GM08714 (cell line): ENCODE measurements around the gene PRICKLE1.

Experiments
- H3K4me3 ChIP-seq: fragments of 200-500 bp; sonication (Bioruptor generic); 2 replicates; pipeline ENCODE4 v1.5.1; 2014; ENCODE audit warnings: mild to moderate bottlenecking, low read length, inconsistent platforms
- ZNF274 ChIP-seq: IDR thresholded peaks from 2 replicates; pipeline ENCODE4 v1.6.1; 2012; ENCODE audit warnings: mild to moderate bottlenecking, low read depth, low read length

The PRICKLE1 gene

GRCh38 chr12:42409471-42409870 is 180.1 kb downstream of the PRICKLE1 start:
- TF ChIP-seq ZNF274, result no peak
- no peak overlapping the region for H3K4me3 ChIP-seq

GRCh38 chr12:42407306-42407705 is 182.2 kb downstream of the PRICKLE1 start:
- no peak for TF ChIP-seq ZNF274
- H3K4me3 ChIP-seq, result no peak overlapping the region
